Nephron (organoid): Measurements from ENCODE around the gene AFDN.
A peak's percentile ranks its signal among the peaks of the same experiment; 100 is the strongest.

Source experiments
- H3K27ac Mint-ChIP-seq, 3 experiments: 2 replicates each; pipeline ENCODE4 v1.8.0; 2020; ENCODE audit warnings: mixed read lengths in 3 of 3, mild to moderate bottlenecking in 2 of 3, moderate library complexity in 1 of 3
- H3K27me3 Mint-ChIP-seq: 2 replicates; pipeline ENCODE4 v1.8.0; 2021; ENCODE audit warnings: low read depth, mild to moderate bottlenecking, moderate library complexity, mixed read lengths
- H3K36me3 Mint-ChIP-seq: 2 replicates; pipeline ENCODE4 v1.8.0; 2020; ENCODE audit warnings: low read depth, mixed read lengths
- H3K4me1 Mint-ChIP-seq: 2 replicates; pipeline ENCODE4 v1.8.0; 2020; ENCODE audit warnings: mixed read lengths
- H3K4me3 Mint-ChIP-seq, 3 experiments: 2 replicates each; pipeline ENCODE4 v1.8.0; 2020; ENCODE audit warnings: mild to moderate bottlenecking in 3 of 3, mixed read lengths in 3 of 3, moderate library complexity in 2 of 3
- H3K9me3 Mint-ChIP-seq: 2 replicates; pipeline ENCODE4 v1.8.0; 2020; ENCODE audit warnings: mixed read lengths
- CTCF ChIP-seq, 3 experiments: fragments of 200-600 bp; sonication (generic); IDR thresholded peaks; one replicate each; pipeline ENCODE4 v1.5.0; 2021; ENCODE audit warnings: antibody characterized with exemption in 3 of 3; ENCODE audit not compliant: unreplicated experiment in 3 of 3

The AFDN gene

GRCh38 chr6:168013250-168013915 lies 186.7 kb downstream of the AFDN start:
- Mint-ChIP-seq H3K9me3 (peaks cover 53% of the 10 kb centered on the region), H3K27ac (peak overlapping the region in 1 of 3 experiments; percentile 74), H3K4me1 (peaks cover 42% of the 10 kb centered on the region), H3K36me3 (peaks cover 7% of the 10 kb centered on the region), H3K4me3 (no peak overlapping the region), H3K27me3 (no peaks in the 10 kb centered on the region)
- TF ChIP-seq CTCF (IDR thresholded peaks at IDR 0.05; ENCODE audit: unreplicated experiment in 3 of 3), result no peak

- Mint-ChIP-seq H3K27ac (peak overlapping the region; percentile 43 to 92 (median 74)), H3K4me3 (no peak overlapping the region), H3K36me3 (peaks cover 11% of the 10 kb centered on the region), H3K27me3 (no peaks in the 10 kb centered on the region), H3K4me1 (peaks cover 42% of the 10 kb centered on the region), H3K9me3 (peaks cover 50% of the 10 kb centered on the region)
- no peak for TF ChIP-seq CTCF (IDR thresholded peaks at IDR 0.05; ENCODE audit: unreplicated experiment in 3 of 3)
These were observed 187.7 kb downstream of the AFDN start for GRCh38 chr6:168014428-168014827.

- H3K36me3 Mint-ChIP-seq, result peaks cover 12% of the 10 kb centered on the region
- TF ChIP-seq CTCF (IDR thresholded peaks at IDR 0.05; ENCODE audit: unreplicated experiment in 3 of 3), result no peak
- peak overlapping the region; percentile 74 to 92 (median 85) for H3K27ac Mint-ChIP-seq
- H3K4me1 Mint-ChIP-seq, result peaks cover 42% of the 10 kb centered on the region
- H3K4me3 Mint-ChIP-seq, result no peak overlapping the region
- H3K9me3 Mint-ChIP-seq, result peaks cover 47% of the 10 kb centered on the region
- H3K27me3 Mint-ChIP-seq, result no peaks in the 10 kb centered on the region
These were observed 188.3 kb downstream of the AFDN start for GRCh38 chr6:168015009-168015408.

DNA sequence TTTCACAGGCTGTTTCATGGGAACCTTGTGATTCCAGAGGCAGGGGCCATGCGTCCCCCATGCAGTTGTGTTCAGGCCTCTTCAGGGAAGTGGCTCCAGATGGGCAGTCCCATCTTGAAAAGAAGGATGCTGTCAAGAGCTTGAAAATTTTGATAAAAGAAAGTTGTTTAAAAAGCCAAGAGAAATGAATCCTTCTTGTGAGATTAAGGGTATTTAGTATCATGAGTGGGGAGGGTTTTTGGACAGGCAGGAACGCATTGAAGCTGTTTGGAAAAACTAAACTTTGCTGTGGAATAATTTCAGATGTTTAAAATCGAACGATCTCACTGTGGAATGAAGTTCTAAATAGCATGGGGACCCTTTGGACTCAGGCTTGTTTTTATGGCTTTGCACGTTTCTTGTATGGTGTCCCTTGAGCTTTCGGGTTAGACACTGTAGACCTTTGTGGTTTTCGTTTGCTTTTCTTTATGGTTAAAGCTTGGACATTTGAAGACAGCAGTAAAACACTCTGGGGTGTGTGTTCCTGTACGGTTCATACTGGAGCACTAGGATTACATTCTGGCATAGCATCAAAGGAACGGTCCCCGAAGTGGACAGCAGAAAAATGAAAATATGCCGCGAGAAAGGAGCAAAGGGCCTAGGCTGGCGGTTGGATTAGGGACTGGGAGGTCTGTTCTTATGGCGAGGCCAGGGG lies 188.9 kb downstream of the AFDN start:
- no peak for TF ChIP-seq CTCF (IDR thresholded peaks at IDR 0.05; ENCODE audit: unreplicated experiment in 3 of 3)
- H3K27me3 Mint-ChIP-seq, result no peaks in the 10 kb centered on the region
- peaks cover 12% of the 10 kb centered on the region for H3K36me3 Mint-ChIP-seq
- H3K4me3 Mint-ChIP-seq, result peak overlapping the region in 1 of 3 experiments; percentile 19
- H3K27ac Mint-ChIP-seq, result peak overlapping the region; percentile 74 to 92 (median 85)
- H3K9me3 Mint-ChIP-seq, result peaks cover 43% of the 10 kb centered on the region
- peaks cover 45% of the 10 kb centered on the region for H3K4me1 Mint-ChIP-seq

GRCh38 chr6:168016176-168016620 lies 189.5 kb downstream of the AFDN start:
- no peak for TF ChIP-seq CTCF (IDR thresholded peaks at IDR 0.05; ENCODE audit: unreplicated experiment in 3 of 3)
- H3K36me3 Mint-ChIP-seq, result peaks cover 12% of the 10 kb centered on the region
- peak overlapping the region in 2 of 3 experiments; percentile 2 to 19 for H3K4me3 Mint-ChIP-seq
- H3K4me1 Mint-ChIP-seq, result peaks cover 45% of the 10 kb centered on the region
- peaks cover 37% of the 10 kb centered on the region for H3K9me3 Mint-ChIP-seq
- peak overlapping the region; percentile 74 to 92 (median 85) for H3K27ac Mint-ChIP-seq
- H3K27me3 Mint-ChIP-seq, result no peaks in the 10 kb centered on the region
